Neural progenitor cell (in vitro differentiated cells): Measurements from ENCODE around the gene ZNF414. TPM values are rescaled to one million over a fixed set of nuclear protein-coding genes. Genes with fewer than 3 reads are reported as not detected.

Experiments
- DNase-seq: peaks from one replicate; pipeline ENCODE4 v3.0.0-alpha.2; 2016; ENCODE audit warnings: low spot score
- H2AFZ ChIP-seq: fragments of 200-600 bp; sonication (generic); replicated peaks from 2 replicates; pipeline ENCODE4 v1.6.1; 2016; ENCODE audit warnings: antibody characterized with exemption
- H3F3A ChIP-seq: fragments of 200-600 bp; sonication (generic); 2 replicates; pipeline ENCODE4 v1.6.1; 2016; ENCODE audit warnings: antibody characterized with exemption, low read depth
- H3K27ac ChIP-seq: fragments of 200-600 bp; sonication (generic); 2 replicates; pipeline ENCODE4 v1.5.1; 2016; ENCODE audit warnings: mild to moderate bottlenecking
- H3K27me3 ChIP-seq: fragments of 200-600 bp; sonication (generic); 2 replicates; pipeline ENCODE4 v1.6.1; 2016; ENCODE audit warnings: mild to moderate bottlenecking, moderate library complexity
- H3K36me3 ChIP-seq: fragments of 200-600 bp; sonication (generic); 2 replicates; pipeline ENCODE4 v1.5.1; 2016
- H3K4me1 ChIP-seq: fragments of 200-600 bp; sonication (generic); 2 replicates; pipeline ENCODE4 v1.6.1; 2016; ENCODE audit warnings: mixed run types
- H3K4me2 ChIP-seq: fragments of 200-600 bp; sonication (generic); 2 replicates; pipeline ENCODE4 v1.6.1; 2016
- H3K4me3 ChIP-seq: fragments of 200-600 bp; sonication (generic); 2 replicates; pipeline ENCODE4 v1.5.1; 2016
- H3K79me2 ChIP-seq: fragments of 200-600 bp; sonication (generic); 2 replicates; pipeline ENCODE4 v1.6.1; 2016; ENCODE audit warnings: low read depth
- H3K9ac ChIP-seq: fragments of 200-600 bp; sonication (generic); 2 replicates; pipeline ENCODE4 v1.6.1; 2016
- H3K9me3 ChIP-seq: fragments of 200-600 bp; sonication (generic); 2 replicates; pipeline ENCODE4 v1.5.1; 2016; ENCODE audit warnings: low read depth
- H4K20me1 ChIP-seq: fragments of 200-600 bp; sonication (generic); 2 replicates; pipeline ENCODE4 v1.6.1; 2016; ENCODE audit warnings: low read depth
- H3K27ac Mint-ChIP-seq: 3 replicates; pipeline ENCODE4 v1.8.0; 2021; ENCODE audit warnings: mixed read lengths
- H3K27me3 Mint-ChIP-seq: 2 replicates; pipeline ENCODE4 v1.8.0; 2022; ENCODE audit warnings: low read depth, mild to moderate bottlenecking, inconsistent platforms, moderate library complexity, mixed read lengths; ENCODE audit not compliant: insufficient read depth
- H3K36me3 Mint-ChIP-seq: 3 replicates; pipeline ENCODE4 v1.8.0; 2021; ENCODE audit warnings: mixed read lengths
- H3K4me1 Mint-ChIP-seq: 3 replicates; pipeline ENCODE4 v1.8.0; 2021; ENCODE audit warnings: mixed read lengths
- H3K4me3 Mint-ChIP-seq: 3 replicates; pipeline ENCODE4 v1.8.0; 2021; ENCODE audit warnings: mild to moderate bottlenecking, moderate library complexity, mixed read lengths
- H3K9me3 Mint-ChIP-seq: 3 replicates; pipeline ENCODE4 v1.8.0; 2020; ENCODE audit warnings: mixed read lengths
- EZH2 ChIP-seq: fragments of 200-600 bp; sonication (generic); IDR thresholded peaks from 2 replicates; pipeline ENCODE4 v1.6.1; 2017; ENCODE audit warnings: antibody characterized with exemption, mild to moderate bottlenecking, moderate library complexity
- EZH2phosphoT487 ChIP-seq: fragments of 200-600 bp; sonication (generic); IDR thresholded peaks from 2 replicates; pipeline ENCODE4 v1.6.1; 2017; ENCODE audit warnings: antibody characterized with exemption
- total RNA-seq: library from RNA; depleted of rRNA; stranded (reverse); fragments of >200 nt; gene quantifications from 2 replicates; pipeline ENCODE4 v1.2.3, GENCODE V29; 2015; ENCODE audit warnings: low replicate concordance
- TF ChIP-seq, protein P1 (sequence below): fragments of 200-600 bp; sonication (generic); IDR thresholded peaks from 2 replicates; pipeline ENCODE4 v1.5.1; 2017; ENCODE audit warnings: antibody characterized with exemption, mild to moderate bottlenecking

The ZNF414 gene
- total RNA-seq, 1 donor from 2014 or later, result 1.8 TPM

GRCh38 chr19:8498295-8498694 lies 15.7 kb downstream of the ZNF414 start:
- no peaks in the 10 kb centered on the region for H3K9me3 Mint-ChIP-seq
- H3K79me2 ChIP-seq, result no peaks in the 10 kb centered on the region
- no peak for DNase-seq
- no peaks in the 10 kb centered on the region for H4K20me1 ChIP-seq
- peaks cover 6% of the 10 kb centered on the region for H3K27me3 Mint-ChIP-seq
- H3K4me3 Mint-ChIP-seq, result no peak overlapping the region
- H3K9ac ChIP-seq, result no peak overlapping the region
- H3K27ac Mint-ChIP-seq, result no peak overlapping the region
- no peaks in the 10 kb centered on the region for H3K27me3 ChIP-seq
- no peak overlapping the region for H3K27ac ChIP-seq
- peaks cover 18% of the 10 kb centered on the region for H3K4me1 ChIP-seq
- no peak overlapping the region for H3K4me2 ChIP-seq
- no peaks in the 10 kb centered on the region for H3K9me3 ChIP-seq
- TF ChIP-seq, protein P1, sequence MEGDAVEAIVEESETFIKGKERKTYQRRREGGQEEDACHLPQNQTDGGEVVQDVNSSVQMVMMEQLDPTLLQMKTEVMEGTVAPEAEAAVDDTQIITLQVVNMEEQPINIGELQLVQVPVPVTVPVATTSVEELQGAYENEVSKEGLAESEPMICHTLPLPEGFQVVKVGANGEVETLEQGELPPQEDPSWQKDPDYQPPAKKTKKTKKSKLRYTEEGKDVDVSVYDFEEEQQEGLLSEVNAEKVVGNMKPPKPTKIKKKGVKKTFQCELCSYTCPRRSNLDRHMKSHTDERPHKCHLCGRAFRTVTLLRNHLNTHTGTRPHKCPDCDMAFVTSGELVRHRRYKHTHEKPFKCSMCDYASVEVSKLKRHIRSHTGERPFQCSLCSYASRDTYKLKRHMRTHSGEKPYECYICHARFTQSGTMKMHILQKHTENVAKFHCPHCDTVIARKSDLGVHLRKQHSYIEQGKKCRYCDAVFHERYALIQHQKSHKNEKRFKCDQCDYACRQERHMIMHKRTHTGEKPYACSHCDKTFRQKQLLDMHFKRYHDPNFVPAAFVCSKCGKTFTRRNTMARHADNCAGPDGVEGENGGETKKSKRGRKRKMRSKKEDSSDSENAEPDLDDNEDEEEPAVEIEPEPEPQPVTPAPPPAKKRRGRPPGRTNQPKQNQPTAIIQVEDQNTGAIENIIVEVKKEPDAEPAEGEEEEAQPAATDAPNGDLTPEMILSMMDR, result no peak
- H3K36me3 Mint-ChIP-seq, result no peaks in the 10 kb centered on the region
- H2AFZ ChIP-seq, result no peak overlapping the region
- peaks cover 23% of the 10 kb centered on the region for H3K4me1 Mint-ChIP-seq
- H3K36me3 ChIP-seq, result no peaks in the 10 kb centered on the region
- no peak overlapping the region for H3K4me3 ChIP-seq
- H3F3A ChIP-seq, result no peaks in the 10 kb centered on the region

DNA sequence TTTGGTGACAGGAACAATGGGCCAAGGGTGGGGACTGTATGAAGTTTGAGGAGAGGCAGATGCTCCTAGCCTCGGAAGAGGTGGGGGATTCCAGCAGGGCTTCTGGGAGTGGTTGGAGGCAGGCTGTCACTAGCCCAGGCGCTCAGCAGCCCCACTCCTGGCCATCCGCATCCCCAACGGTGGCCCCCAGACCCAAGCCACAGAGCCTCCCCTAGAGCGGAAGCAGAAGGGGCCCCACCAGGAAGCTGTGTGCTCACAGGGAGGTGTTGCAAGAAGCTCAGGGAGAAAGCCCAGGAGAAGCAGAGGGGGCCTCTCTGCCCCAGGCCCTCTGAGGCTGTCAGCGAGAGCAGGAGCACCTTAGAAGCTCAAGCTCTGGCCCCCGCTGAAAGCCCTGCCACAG lies 19.8 kb downstream of the ZNF414 start:
- Histone ChIP-seq H4K20me1 (no peaks in the 10 kb centered on the region), H3K27ac (no peak overlapping the region), H3K4me3 (no peak overlapping the region), H3K9ac (no peak overlapping the region), H3K79me2 (no peaks in the 10 kb centered on the region), H3K4me1 (peaks cover 15% of the 10 kb centered on the region), H3K36me3 (no peaks in the 10 kb centered on the region), H3K9me3 (no peaks in the 10 kb centered on the region), H3K27me3 (no peaks in the 10 kb centered on the region), H3K4me2 (no peak overlapping the region), H2AFZ (no peak overlapping the region), H3F3A (peaks cover 11% of the 10 kb centered on the region)
- Mint-ChIP-seq H3K27me3 (peaks cover 11% of the 10 kb centered on the region), H3K4me3 (no peak overlapping the region), H3K27ac (no peak overlapping the region), H3K36me3 (no peaks in the 10 kb centered on the region), H3K9me3 (no peaks in the 10 kb centered on the region), H3K4me1 (peaks cover 7% of the 10 kb centered on the region)
- TF ChIP-seq EZH2, result no peak
- TF ChIP-seq, protein P1, result no peak
- no peak for DNase-seq

DNA sequence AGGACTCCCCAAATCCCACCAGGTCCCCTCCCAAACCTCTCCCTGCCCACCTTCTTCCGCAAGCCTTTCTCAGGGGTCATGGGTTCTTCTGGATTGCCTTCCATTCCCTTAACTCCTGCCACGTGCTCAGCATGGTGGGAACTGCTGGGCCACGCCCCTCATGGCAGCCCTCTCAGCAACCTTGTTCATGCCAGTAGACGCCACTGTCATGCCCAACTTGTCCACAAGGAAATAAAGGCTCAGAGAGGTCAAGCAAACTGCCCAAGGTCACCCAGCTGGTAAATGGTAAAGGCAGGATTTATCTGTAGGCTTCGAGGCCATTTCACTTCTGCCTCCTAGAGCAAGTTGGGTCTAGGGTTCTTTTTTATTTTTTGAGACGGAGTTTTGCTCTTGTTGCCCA lies 22.4 kb downstream of the ZNF414 start:
- H3K4me3 ChIP-seq, result no peak overlapping the region
- H3K79me2 ChIP-seq, result peaks cover 9% of the 10 kb centered on the region
- Mint-ChIP-seq H3K27ac (no peak overlapping the region), H3K27me3 (peaks cover 8% of the 10 kb centered on the region), H3K4me1 (peaks cover 26% of the 10 kb centered on the region), H3K36me3 (peaks cover 19% of the 10 kb centered on the region), H3K9me3 (no peaks in the 10 kb centered on the region), H3K4me3 (no peak overlapping the region)
- no peaks in the 10 kb centered on the region for H3K9me3 ChIP-seq
- DNase-seq, result no peak
- H4K20me1 ChIP-seq, result peaks cover 17% of the 10 kb centered on the region
- H3K27me3 ChIP-seq, result no peaks in the 10 kb centered on the region
- no peak overlapping the region for H3K27ac ChIP-seq
- no peak overlapping the region for H3K4me2 ChIP-seq
- H3K4me1 ChIP-seq, result peaks cover 33% of the 10 kb centered on the region
- TF ChIP-seq, protein P1, result peak; percentile 6
- TF ChIP-seq EZH2 (no peak), EZH2phosphoT487 (no peak)
- H3F3A ChIP-seq, result peaks cover 36% of the 10 kb centered on the region
- no peak overlapping the region for H2AFZ ChIP-seq
- no peak overlapping the region for H3K9ac ChIP-seq
- H3K36me3 ChIP-seq, result no peaks in the 10 kb centered on the region

DNA sequence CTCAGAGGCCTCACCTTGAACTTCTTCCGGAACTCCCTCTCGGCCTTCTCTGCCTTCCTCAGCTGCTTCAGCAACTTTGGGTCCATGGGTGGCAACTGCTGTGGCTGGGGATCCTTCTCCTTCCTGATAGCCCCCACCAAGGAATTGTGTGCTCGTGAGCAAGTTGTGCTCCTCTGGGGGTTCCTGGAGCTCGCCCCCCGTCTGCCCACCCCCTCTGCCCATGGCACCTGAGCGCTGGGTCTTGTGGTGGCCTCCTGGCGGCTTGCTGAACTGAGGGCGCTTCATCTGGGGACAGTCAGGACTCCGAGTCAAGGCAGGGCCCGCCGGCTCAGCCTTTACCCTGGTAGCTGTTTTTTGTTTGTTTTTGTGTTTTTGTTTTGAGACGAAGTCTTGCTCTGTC lies 23.1 kb downstream of the ZNF414 start:
- H3K4me3 ChIP-seq, result no peak overlapping the region

More for the DNA sequence above, 23.1 kb downstream of the ZNF414 start:
- H3K27me3 ChIP-seq, result no peaks in the 10 kb centered on the region
- H2AFZ ChIP-seq, result no peak overlapping the region
- H3K36me3 ChIP-seq, result no peaks in the 10 kb centered on the region
- H3K27ac ChIP-seq, result peak overlapping the region; percentile 41
- H3F3A ChIP-seq, result peaks cover 43% of the 10 kb centered on the region
- TF ChIP-seq, protein P1, result no peak
- TF ChIP-seq EZH2phosphoT487 (no peak), EZH2 (no peak)
- H3K9me3 ChIP-seq, result no peaks in the 10 kb centered on the region
- H3K9ac ChIP-seq, result no peak overlapping the region
- peaks cover 9% of the 10 kb centered on the region for H3K79me2 ChIP-seq
- H3K4me3 Mint-ChIP-seq, result no peak overlapping the region
- peaks cover 23% of the 10 kb centered on the region for H3K36me3 Mint-ChIP-seq
- no peak for DNase-seq
- H3K27me3 Mint-ChIP-seq, result peaks cover 5% of the 10 kb centered on the region
- H3K4me2 ChIP-seq, result no peak overlapping the region
- peaks cover 30% of the 10 kb centered on the region for H3K4me1 Mint-ChIP-seq
- peaks cover 40% of the 10 kb centered on the region for H3K4me1 ChIP-seq
- H4K20me1 ChIP-seq, result peaks cover 22% of the 10 kb centered on the region
- H3K9me3 Mint-ChIP-seq, result no peaks in the 10 kb centered on the region
- no peak overlapping the region for H3K27ac Mint-ChIP-seq
